Heart left ventricle (tissue), 16 donors: ENCODE results near the gene TPBGL. TPM values are rescaled to one million over a fixed set of nuclear protein-coding genes. Genes with fewer than 3 reads are reported as not detected.
A peak's percentile ranks its signal among the peaks of the same experiment; 100 is the strongest.

ENCODE experiments used
- ATAC-seq, 4 donors: fragments of 200-7000 bp; cut with Tn5 transposase; one replicate each; pipeline ENCODE4 v1.9.1; 2020 to 2022; ENCODE audit warnings: moderate library complexity in 4 of 4, mild to moderate bottlenecking in 3 of 4, moderate number of reproducible peaks in 1 of 4
- DNase-seq, 5 donors: peaks; one replicate each; pipeline ENCODE4 v3.0.0-alpha.2; 2020
- H3K27ac ChIP-seq, 12 donors: fragments of 200-600 bp; sonication (generic) in 4 of 12; one replicate each; pipeline versions ENCODE4 v1.5.0 to v1.8.0; 2016 to 2022; ENCODE audit warnings: mild to moderate bottlenecking in 2 of 12
- H3K27me3 ChIP-seq, 9 donors: fragments of 200-600 bp; sonication (generic) in 2 of 9; one replicate each; pipeline versions ENCODE4 v1.5.1 to v1.8.0; 2016 to 2022; ENCODE audit warnings: mild to moderate bottlenecking in 3 of 9
- H3K36me3 ChIP-seq, 9 donors: fragments of 200-600 bp; sonication (generic) in 2 of 9; one replicate each; pipeline versions ENCODE4 v1.5.0 to v1.8.0; 2018 to 2022; ENCODE audit warnings: mild to moderate bottlenecking in 2 of 9
- H3K4me1 ChIP-seq, 12 donors: fragments of 200-600 bp; sonication (generic) in 4 of 12; one replicate each; pipeline versions ENCODE4 v1.5.0 to v1.8.0; 2016 to 2022; ENCODE audit warnings: mild to moderate bottlenecking in 3 of 12
- H3K4me3 ChIP-seq, 12 donors: fragments of 200-600 bp; sonication (generic) in 4 of 12; one replicate each; pipeline versions ENCODE4 v1.5.0 to v1.8.0; 2017 to 2022; ENCODE audit warnings: mild to moderate bottlenecking in 9 of 12, moderate library complexity in 4 of 12
- H3K9me3 ChIP-seq, 12 donors: fragments of 200-600 bp; sonication (generic) in 4 of 12; one replicate each; pipeline versions ENCODE4 v1.5.0 to v1.8.0; 2016 to 2022; ENCODE audit warnings: mild to moderate bottlenecking in 1 of 12
- POLR2A ChIP-seq, 2 donors: fragments of 450-650 bp; IDR thresholded peaks; one replicate each; pipeline ENCODE4 v1.6.1; 2017; ENCODE audit warnings: antibody characterized with exemption in 2 of 2, mild to moderate bottlenecking in 2 of 2, moderate library complexity in 2 of 2
- WGBS, 4 donors: extraction: QIAGEN DNeasy Blood & Tissue Kit in 2 of 4; methylation state at CpG; one replicate each; pipeline versions ENCODE4 v1.1.5 to v1.1.7; 2013 to 2018; 5-methylcytosine and 5-hydroxymethylcytosine counted together
- intact Hi-C, 10 donors: fragments of 100-400 bp; cut with DNase I; formaldehyde crosslinking; loops; one replicate each; pipeline versions ENCODE4 v1.11.1 to v1.14.2; 2022
- polyA plus RNA-seq, 2 donors: library from polyadenylated mRNA; stranded (reverse); fragments of 200-250 nt; gene quantifications; one replicate each; pipeline ENCODE4 v1.2.3, GENCODE V29; 2013
- total RNA-seq, 9 donors: library from RNA; depleted of rRNA in 2 of 9; stranded (reverse); fragments of >200 nt in 2 of 9; fragmentation: NEBNext Ultra II Directional in 3 of 9; extraction: Animal tissue kit (Norgen Biotek cat#: 25700) in 3 of 9; gene quantifications; one replicate each; pipeline versions ENCODE4 v1.1.0 to v1.2.4, GENCODE V29; 2016 to 2023
- TF ChIP-seq, protein P1 (sequence below), 12 donors: fragments of 200-600 bp; sonication (generic) in 4 of 12; IDR thresholded peaks; one replicate each; pipeline versions ENCODE4 v1.5.0 to v1.8.0; 2018 to 2022; ENCODE audit warnings: antibody characterized with exemption in 12 of 12, mild to moderate bottlenecking in 5 of 12
- donor health status: ischemic (EF 13 %, LVEDD 7.1; RV severe dilation, severe dysfunction).
- donor health status: healthy with polysubstance abuse.
- donor health status: DM: no; HTN: yes; CAD: no.
- donor health status: DM: no; HTN: no; CAD: no.
- donor health status: ischemic (EF 25% LVEDD 6.9; RV normal size, moderate dysfunction).
- donor health status: ischemic (EF 25% LVEDD 5.7; RV mildly dilated, moderate dysfunction).
- donor health status: healthy.
- donor health status: DM: yes; HTN: yes; CAD: no.
- donor health status: ischemic (EF 35%, LVEDD 5.7; RV mildly dilated, moderate dysfunction).
- donor health status: nonischemic (EF 11% LVEDD 7.7; RV severe dilation, severe dysfunction).
- donor health status: DM: yes; HTN: yes; CAD: no.
- donor health status: PGD.
- donor health status: ischemic (EF 29% LVEDD 5.4; RV normal size, mild dysfunction).
- donor health status: nonischemic (EF 23%, LVEDD 6.1; RV moderate dilation, normal function).

Gene TPBGL
- total and polyA plus RNA-seq, 11 donors, result 0.07 to 1.0 (median 0.14) TPM; not detected in 5

DNA sequence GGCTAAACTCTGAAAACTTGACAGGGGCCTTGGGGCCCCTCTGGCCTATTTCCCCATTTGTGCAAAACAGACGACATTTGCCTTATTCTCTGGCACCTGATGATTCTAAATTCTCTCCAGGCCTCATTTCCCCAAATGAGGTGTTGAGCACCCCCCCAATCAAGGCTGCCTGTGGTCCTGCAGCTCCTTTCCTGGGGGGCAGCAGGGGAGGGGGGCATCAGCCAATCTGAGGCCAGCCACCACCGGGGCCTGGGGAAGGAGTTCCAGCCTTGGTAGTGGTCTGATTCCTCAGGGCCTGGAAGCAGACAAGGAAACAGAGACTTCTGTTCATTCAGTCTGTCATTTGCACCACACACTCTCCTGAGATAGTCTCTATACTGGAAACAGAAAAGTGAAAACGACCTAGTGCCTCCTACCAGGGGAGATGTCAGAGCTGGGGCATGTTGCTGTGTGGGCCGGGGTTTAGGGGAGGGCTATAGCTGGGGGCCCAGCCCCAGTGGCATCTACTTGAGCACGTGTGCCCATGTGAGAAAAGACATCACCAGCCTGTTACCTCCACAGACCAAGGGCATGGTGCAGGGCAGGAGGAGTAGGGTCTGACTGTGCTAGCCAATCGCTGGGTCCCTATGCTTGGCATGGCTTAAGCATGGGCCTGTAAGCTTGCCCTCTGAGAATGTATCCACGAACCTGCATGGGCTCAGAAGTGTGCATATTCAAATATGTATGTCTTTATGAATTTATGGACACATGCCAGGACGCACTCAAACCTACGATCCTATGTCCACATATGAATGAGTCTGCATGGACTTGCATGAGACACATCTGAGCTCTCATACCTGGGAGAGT is 1.8 kb upstream of the TPBGL start:
- peaks cover 0 to 21% (median 5%) of the 10 kb centered on the region in 12 donors for H3K4me1 ChIP-seq
- H3K27ac ChIP-seq, result no peak overlapping the region
- H3K27me3 ChIP-seq, result peaks cover 19 to 47% (median 31%) of the 10 kb centered on the region in 9 donors
- intact Hi-C loops, result no loop called here
- WGBS, 4 donors, result 78 to 85% (median 82%) methylated on average over 8 to 9 of the region's 9 CpGs
- H3K36me3 ChIP-seq, result no peaks in the 10 kb centered on the region
- TF ChIP-seq, protein P1, sequence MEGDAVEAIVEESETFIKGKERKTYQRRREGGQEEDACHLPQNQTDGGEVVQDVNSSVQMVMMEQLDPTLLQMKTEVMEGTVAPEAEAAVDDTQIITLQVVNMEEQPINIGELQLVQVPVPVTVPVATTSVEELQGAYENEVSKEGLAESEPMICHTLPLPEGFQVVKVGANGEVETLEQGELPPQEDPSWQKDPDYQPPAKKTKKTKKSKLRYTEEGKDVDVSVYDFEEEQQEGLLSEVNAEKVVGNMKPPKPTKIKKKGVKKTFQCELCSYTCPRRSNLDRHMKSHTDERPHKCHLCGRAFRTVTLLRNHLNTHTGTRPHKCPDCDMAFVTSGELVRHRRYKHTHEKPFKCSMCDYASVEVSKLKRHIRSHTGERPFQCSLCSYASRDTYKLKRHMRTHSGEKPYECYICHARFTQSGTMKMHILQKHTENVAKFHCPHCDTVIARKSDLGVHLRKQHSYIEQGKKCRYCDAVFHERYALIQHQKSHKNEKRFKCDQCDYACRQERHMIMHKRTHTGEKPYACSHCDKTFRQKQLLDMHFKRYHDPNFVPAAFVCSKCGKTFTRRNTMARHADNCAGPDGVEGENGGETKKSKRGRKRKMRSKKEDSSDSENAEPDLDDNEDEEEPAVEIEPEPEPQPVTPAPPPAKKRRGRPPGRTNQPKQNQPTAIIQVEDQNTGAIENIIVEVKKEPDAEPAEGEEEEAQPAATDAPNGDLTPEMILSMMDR (IDR thresholded peaks at IDR 0.05), result no peak
- no peak for TF ChIP-seq POLR2A (IDR thresholded peaks at IDR 0.05)
- H3K4me3 ChIP-seq, result no peak overlapping the region
- no peak for DNase-seq
- ATAC-seq, result no peak
- no peaks in the 10 kb centered on the region for H3K9me3 ChIP-seq

DNA sequence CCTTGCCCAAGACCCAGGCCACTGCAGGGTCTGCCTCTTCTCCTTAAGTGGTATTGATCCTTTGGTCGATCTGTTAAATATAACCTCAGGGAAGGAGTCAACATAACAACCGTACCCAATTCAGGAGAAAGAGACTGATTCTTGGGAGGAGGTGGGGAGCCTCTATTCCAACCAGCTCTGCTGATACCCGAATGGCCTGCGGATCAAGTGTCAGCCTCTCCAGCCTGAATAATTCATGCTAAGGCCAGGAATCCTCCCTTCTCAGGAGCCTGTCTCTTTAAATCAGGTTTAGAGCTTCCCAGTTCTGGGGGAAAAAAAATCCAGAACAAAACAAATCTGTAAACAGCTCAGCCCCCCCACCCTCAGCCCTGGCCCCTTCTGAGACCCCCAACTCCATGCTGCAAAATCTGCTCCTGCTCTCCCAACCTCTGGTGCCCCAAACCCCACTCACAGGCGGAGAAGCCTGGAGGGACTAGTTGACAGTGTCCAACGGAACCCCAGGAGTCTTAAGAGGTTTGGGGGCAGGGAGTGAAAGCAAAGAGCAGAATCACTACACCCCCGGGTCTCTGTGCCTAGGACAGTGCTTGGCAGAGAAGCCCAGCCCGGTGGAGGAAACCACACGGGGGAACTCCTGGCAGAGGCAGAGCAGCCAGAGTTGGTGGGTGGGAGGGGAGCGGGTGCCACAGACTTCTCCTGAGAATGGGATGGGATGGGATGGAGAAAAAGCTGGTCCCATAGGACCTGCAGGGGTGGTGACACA is 863 bp upstream of the TPBGL start:
- no peaks in the 10 kb centered on the region for H3K36me3 ChIP-seq
- TF ChIP-seq POLR2A (IDR thresholded peaks at IDR 0.05), result no peak
- TF ChIP-seq, protein P1 (IDR thresholded peaks at IDR 0.05), result no peak
- no peak for DNase-seq
- peak overlapping the region in 1 of 12 donors; percentile 58 for H3K4me3 ChIP-seq
- intact Hi-C loops, result loop anchor here in 4 of 10 donors (2.0 to 5.0 kb wide), 4 partner anchors 32 to 215 kb away; no protein-coding TSS in a partner anchor
- no peak overlapping the region for H3K27ac ChIP-seq
- no peaks in the 10 kb centered on the region for H3K9me3 ChIP-seq
- peaks cover 21 to 55% (median 34%) of the 10 kb centered on the region in 9 donors for H3K27me3 ChIP-seq
- H3K4me1 ChIP-seq, result peaks cover 0 to 21% (median 5%) of the 10 kb centered on the region in 12 donors
- no peak for ATAC-seq
- 48 to 54% (median 51%) methylated on average over 10 of the region's 10 CpGs for WGBS, 4 donors

DNA sequence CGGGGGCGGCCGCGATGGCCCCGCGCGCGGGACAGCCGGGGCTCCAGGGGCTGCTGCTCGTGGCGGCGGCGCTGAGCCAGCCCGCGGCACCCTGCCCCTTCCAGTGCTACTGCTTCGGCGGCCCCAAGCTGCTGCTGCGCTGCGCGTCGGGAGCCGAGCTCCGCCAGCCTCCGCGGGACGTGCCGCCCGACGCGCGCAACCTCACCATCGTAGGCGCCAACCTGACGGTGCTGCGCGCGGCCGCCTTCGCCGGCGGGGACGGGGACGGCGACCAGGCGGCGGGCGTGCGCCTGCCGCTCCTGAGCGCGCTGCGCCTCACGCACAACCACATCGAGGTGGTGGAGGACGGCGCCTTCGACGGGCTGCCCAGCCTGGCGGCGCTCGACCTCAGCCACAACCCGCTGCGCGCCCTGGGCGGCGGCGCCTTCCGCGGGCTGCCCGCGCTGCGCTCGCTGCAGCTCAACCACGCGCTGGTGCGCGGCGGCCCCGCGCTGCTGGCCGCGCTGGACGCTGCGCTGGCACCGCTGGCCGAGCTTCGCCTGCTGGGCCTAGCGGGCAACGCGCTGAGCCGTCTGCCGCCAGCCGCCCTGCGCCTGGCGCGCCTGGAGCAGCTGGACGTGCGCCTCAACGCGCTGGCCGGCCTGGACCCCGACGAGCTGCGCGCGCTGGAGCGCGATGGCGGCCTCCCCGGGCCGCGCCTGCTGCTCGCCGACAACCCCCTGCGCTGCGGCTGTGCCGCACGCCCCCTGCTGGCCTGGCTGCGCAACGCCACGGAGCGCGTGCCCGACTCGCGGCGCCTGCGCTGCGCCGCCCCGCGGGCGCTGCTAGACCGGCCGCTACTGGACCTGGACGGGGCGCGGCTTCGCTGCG is 697 bp downstream of the TPBGL start:
- peak; percentile 82 to 95 (median 84) for DNase-seq
- ATAC-seq, result peak; percentile 56 to 97 (median 92)
- intact Hi-C loops, result loop anchor here in 4 of 10 donors (2.0 to 5.0 kb wide), 4 partner anchors 34 to 216 kb away; no protein-coding TSS in a partner anchor
- peaks cover 0 to 21% (median 5%) of the 10 kb centered on the region in 12 donors for H3K4me1 ChIP-seq
- peaks cover 21 to 59% (median 34%) of the 10 kb centered on the region in 9 donors for H3K27me3 ChIP-seq
- H3K9me3 ChIP-seq, result no peaks in the 10 kb centered on the region
- TF ChIP-seq POLR2A (IDR thresholded peaks at IDR 0.05), result no peak
- TF ChIP-seq, protein P1 (IDR thresholded peaks at IDR 0.05), result peak; percentile 29 to 99 (median 88)
- H3K27ac ChIP-seq, result no peak overlapping the region
- H3K4me3 ChIP-seq, result peak overlapping the region; percentile 7 to 60 (median 44)
- WGBS, 4 donors, result 0 to 2% (median 1%) methylated on average over 7 to 140 of the region's 140 CpGs
- no peaks in the 10 kb centered on the region for H3K36me3 ChIP-seq
